ENCODE results near the gene ABLIM2.

ABLIM2 gene

DNA sequence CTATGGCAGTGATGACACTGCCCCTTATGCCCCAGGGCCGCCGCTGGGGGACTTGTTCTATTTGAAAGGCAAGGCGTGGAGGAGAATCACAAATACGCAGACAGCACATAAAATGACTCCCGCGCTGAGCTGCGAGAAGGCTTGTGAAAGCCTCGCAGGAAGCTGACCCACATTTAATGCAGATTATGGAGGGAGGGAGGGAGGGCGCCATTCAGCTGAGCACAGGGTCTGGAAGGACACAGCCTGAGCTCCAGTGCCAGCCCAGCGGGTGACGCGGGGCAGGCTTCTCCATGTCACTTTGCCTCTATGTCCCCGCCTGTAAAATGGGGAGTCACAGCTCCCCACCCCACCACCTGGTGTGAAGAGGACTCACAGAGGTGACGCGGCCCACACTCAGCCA lies 14.3 kb downstream of the ABLIM2 start:
- Histone ChIP-seq H3K27ac (replicated peaks) (no peak overlapping the region), H3K27me3 (ENCODE audit: insufficient read depth, poor library complexity, severe bottlenecking) (peaks cover 17% of the 10 kb centered on the region), H3K4me3 (replicated peaks; ENCODE audit: insufficient read depth, low read length) (no peak overlapping the region)
- DNase-seq (ENCODE audit: low read depth in 1 of 2, low spot score in 1 of 2): no peak
- no peak for TF ChIP-seq POLR2AphosphoS5 (IDR thresholded peaks at IDR 0.05; ENCODE audit: low read depth)
- no peak for TF ChIP-seq GABPA (IDR thresholded peaks at IDR 0.05; ENCODE audit: low read depth)
- TF ChIP-seq SPI1 (IDR thresholded peaks at IDR 0.05; ENCODE audit: borderline replicate concordance, low read depth): no peak
- TF ChIP-seq, protein P1, sequence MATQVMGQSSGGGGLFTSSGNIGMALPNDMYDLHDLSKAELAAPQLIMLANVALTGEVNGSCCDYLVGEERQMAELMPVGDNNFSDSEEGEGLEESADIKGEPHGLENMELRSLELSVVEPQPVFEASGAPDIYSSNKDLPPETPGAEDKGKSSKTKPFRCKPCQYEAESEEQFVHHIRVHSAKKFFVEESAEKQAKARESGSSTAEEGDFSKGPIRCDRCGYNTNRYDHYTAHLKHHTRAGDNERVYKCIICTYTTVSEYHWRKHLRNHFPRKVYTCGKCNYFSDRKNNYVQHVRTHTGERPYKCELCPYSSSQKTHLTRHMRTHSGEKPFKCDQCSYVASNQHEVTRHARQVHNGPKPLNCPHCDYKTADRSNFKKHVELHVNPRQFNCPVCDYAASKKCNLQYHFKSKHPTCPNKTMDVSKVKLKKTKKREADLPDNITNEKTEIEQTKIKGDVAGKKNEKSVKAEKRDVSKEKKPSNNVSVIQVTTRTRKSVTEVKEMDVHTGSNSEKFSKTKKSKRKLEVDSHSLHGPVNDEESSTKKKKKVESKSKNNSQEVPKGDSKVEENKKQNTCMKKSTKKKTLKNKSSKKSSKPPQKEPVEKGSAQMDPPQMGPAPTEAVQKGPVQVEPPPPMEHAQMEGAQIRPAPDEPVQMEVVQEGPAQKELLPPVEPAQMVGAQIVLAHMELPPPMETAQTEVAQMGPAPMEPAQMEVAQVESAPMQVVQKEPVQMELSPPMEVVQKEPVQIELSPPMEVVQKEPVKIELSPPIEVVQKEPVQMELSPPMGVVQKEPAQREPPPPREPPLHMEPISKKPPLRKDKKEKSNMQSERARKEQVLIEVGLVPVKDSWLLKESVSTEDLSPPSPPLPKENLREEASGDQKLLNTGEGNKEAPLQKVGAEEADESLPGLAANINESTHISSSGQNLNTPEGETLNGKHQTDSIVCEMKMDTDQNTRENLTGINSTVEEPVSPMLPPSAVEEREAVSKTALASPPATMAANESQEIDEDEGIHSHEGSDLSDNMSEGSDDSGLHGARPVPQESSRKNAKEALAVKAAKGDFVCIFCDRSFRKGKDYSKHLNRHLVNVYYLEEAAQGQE (IDR thresholded peaks at IDR 0.05; ENCODE audit: insufficient replicate concordance, low read depth): no peak
- TF ChIP-seq, protein P2, sequence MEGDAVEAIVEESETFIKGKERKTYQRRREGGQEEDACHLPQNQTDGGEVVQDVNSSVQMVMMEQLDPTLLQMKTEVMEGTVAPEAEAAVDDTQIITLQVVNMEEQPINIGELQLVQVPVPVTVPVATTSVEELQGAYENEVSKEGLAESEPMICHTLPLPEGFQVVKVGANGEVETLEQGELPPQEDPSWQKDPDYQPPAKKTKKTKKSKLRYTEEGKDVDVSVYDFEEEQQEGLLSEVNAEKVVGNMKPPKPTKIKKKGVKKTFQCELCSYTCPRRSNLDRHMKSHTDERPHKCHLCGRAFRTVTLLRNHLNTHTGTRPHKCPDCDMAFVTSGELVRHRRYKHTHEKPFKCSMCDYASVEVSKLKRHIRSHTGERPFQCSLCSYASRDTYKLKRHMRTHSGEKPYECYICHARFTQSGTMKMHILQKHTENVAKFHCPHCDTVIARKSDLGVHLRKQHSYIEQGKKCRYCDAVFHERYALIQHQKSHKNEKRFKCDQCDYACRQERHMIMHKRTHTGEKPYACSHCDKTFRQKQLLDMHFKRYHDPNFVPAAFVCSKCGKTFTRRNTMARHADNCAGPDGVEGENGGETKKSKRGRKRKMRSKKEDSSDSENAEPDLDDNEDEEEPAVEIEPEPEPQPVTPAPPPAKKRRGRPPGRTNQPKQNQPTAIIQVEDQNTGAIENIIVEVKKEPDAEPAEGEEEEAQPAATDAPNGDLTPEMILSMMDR (IDR thresholded peaks at IDR 0.05; ENCODE audit: insufficient read depth, low read length): no peak

DNA sequence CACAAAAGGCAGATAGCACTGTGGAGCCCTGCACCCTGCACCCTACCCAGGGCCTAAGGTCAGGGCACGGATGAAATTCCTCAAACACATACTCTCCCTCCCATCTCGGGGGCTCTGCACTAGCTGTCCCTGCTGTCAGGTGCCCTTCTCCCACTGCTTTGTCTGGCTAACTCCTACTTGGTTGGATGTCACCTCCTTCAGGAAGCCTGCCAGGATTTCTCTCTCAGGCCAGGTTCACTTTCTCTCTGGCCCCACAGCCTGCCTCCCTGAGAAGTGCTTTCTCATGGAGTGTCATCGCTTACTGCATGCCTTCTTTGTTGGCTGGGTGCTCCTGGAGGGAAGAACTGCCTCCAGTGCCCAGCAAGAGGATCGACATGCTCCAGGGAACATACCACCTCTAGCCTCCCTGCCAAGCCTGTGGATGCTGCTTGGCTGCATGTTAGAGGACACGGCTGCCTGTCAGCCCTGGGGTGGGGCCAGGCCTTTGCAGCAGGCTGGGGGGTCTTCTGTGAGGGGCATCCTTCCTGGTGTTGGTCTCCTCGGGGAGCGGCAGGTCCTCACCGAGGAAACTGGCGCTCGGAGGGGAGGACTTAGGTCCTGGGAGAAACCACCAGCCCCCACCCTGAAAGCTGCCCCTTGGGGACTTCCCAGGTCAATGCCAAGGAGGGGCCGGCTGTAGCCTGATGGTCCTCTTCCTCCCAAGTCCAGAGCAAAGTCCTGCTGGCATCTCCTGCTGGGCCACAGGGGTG lies 15.0 kb downstream of the ABLIM2 start:
- no peak for DNase-seq (ENCODE audit: low read depth in 1 of 2, low spot score in 1 of 2)
- TF ChIP-seq SPI1 (IDR thresholded peaks at IDR 0.05; ENCODE audit: borderline replicate concordance, low read depth) (no peak), GABPA (IDR thresholded peaks at IDR 0.05; ENCODE audit: low read depth) (no peak), POLR2AphosphoS5 (IDR thresholded peaks at IDR 0.05; ENCODE audit: low read depth) (no peak)
- TF ChIP-seq, protein P1 (IDR thresholded peaks at IDR 0.05; ENCODE audit: insufficient replicate concordance, low read depth): no peak
- TF ChIP-seq, protein P2 (IDR thresholded peaks at IDR 0.05; ENCODE audit: insufficient read depth, low read length): no peak
- no peak overlapping the region for H3K4me3 ChIP-seq (replicated peaks; ENCODE audit: insufficient read depth, low read length)
- H3K27ac ChIP-seq (replicated peaks): no peak overlapping the region
- H3K27me3 ChIP-seq (ENCODE audit: insufficient read depth, poor library complexity, severe bottlenecking): peaks cover 17% of the 10 kb centered on the region

DNA sequence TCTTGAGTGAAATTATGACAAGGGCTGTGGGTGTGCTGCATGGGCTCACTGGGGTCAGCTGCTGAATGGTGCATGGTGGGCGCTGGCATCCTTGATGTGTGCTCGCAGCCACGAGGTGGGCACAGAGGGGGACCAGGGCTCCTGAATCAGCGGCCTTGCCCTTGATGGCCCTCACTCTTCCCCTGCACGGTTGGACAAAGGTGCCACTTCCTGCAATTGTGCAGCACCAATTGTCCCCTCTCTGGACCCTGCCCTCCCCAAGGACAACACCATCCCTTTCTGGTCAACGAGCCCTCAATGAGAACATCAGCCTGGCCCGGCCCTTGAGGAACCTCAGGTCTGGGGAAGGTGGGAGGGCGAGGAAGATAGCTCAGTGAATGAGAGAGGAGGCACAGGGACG lies 16.1 kb downstream of the ABLIM2 start:
- TF ChIP-seq, protein P2 (IDR thresholded peaks at IDR 0.05; ENCODE audit: insufficient read depth, low read length): no peak
- TF ChIP-seq, protein P1 (IDR thresholded peaks at IDR 0.05; ENCODE audit: insufficient replicate concordance, low read depth): no peak
- TF ChIP-seq SPI1 (IDR thresholded peaks at IDR 0.05; ENCODE audit: borderline replicate concordance, low read depth) (no peak), GABPA (IDR thresholded peaks at IDR 0.05; ENCODE audit: low read depth) (no peak), POLR2AphosphoS5 (IDR thresholded peaks at IDR 0.05; ENCODE audit: low read depth) (no peak)
- Histone ChIP-seq H3K27ac (replicated peaks) (no peak overlapping the region), H3K27me3 (ENCODE audit: insufficient read depth, poor library complexity, severe bottlenecking) (peaks cover 17% of the 10 kb centered on the region), H3K4me3 (replicated peaks; ENCODE audit: insufficient read depth, low read length) (no peak overlapping the region)
- no peak for DNase-seq (ENCODE audit: low read depth in 1 of 2, low spot score in 1 of 2)
